GM21367 (cell line): ENCODE measurements around the gene PRDM5.

Experiments used
- ATAC-seq: cut with Tn5 transposase; IDR thresholded peaks from one replicate; pipeline ENCODE4 v1.9.1; 2021; ENCODE audit not compliant: unreplicated experiment

PRDM5 gene

DNA sequence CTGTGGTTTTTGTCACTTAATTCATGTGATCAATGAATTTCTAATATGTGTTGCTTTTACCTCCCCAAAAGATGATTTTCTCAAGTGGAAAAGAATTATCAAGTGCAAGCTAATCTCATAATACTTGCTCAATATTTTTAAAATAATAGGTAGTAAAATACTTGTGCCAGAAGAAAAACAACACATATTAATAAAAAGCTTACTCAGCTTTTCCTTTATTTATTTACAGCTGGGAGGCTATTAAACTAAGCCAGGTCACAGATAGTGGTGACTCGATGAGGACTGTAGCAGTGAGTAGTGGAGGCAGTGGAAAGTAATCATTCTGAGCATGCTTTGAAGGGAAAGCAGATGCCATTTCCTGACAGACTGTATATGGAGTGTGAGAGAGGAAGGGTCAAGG lies 96.1 kb downstream of the PRDM5 start:
- no peak for ATAC-seq

DNA sequence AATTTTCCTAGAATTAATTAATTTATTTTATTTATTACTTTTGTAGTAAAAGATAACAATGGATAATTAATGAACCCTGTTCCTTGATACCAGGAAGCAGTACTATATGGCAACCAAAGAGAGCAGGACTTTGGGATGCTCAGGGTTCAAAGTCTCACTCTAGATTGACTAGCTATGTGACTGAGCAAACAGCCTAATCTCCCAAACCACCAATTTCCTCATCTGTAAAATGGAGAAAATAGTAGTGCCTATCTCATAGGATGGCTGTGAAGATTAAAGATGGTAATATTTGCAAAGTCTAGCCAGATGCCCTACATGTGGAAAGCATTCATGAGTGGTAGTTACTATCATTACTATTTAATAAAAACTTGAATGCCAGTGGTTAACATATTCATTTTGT lies 97.6 kb downstream of the PRDM5 start:
- no peak for ATAC-seq

DNA sequence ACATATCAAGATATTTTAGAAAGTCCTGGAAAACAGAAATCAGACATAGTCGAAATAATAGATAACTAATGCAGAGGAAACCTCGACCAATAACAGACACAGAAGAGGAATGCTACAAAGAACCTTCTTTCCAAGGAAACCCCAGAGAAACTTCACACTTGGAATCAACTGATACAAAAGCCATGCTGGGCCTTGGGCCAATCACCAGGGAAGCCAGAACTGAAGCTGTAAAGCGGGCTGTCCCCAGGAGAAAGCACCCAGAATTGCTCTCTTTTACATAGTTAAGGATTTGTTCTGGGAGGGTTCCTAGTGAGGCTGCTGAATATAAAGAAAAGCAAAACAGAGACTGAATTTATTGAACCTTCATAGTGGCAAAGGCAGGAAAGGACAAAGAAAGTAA lies 100.5 kb downstream of the PRDM5 start:
- ATAC-seq, result no peak

DNA sequence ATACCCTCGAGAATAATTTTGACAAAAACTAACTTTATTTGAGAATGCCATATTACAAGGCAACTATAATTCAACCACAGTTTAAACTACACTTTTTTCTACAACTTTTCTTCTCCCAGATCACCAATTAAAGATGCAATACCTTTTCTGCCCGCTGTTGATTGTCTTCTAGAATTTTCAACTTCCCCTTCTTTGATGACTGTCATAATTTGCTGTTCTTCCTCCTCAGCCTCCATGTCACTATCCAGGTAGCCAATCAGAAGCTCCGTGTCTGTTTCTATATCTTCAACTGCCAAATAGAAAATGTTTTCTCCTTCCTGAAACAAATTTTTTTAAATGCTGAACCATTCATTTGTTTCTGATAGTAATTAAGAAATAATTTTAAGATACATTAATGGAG lies 101.5 kb downstream of the PRDM5 start:
- ATAC-seq, result no peak

DNA sequence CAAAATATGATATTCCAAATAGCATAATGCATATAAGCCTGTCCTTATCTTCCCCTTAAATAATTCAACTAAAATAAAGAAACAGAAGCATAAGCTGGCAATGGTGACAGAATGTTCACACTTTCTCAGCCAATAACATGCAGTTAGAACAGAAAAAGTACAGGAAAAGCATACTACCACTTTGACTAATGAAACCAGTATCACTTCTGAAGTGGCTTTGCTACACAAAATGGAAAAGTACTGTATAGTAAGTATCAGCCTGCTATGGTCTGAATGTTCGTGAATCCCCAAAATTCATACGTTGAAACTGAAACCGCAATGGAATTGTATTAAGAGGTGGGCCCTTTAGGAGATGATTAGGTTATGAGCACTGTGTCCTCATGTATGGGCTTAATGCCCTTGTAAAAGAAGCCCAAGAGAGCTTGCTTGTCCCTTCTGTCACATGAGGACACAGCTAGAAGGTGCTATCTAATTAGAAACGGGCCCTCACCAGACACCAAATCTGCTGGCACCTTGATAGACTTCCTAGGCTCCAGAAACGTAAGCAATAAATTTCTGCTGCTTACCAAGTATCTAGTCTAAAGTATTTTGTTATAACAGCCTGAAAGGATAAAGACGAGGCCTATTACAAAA lies 102.6 kb downstream of the PRDM5 start:
- ATAC-seq, result no peak

DNA sequence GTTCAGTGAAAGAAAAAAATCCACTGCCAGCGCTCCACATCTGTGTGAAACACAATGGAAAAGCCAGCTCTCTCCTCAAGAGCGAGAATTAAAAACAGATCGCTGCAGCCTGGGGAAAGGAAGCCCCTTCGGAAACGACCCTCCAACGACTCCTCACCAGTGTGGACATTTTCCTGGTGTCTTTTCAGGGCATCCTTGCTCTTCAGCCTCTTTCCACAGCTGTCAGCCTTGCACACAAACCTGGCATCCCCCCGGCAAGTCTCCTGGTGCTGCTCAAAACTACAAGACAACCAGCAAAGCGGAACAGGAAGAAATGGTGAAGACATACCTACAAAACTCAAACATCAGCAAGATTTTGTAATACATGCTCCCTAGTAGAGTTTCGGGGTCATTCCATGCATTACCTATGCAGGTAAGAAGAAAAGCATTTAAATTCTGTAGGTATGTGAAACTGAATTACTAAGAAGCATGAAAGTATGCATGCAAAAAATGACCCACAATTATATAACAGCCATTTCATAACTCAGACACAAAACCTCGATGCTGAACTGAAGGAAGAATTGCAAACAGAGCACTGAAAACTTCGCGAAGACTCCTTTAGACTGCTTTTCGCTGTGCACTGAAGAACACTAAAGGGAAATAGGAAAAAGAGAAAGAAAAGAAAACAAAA lies 106.1 kb downstream of the PRDM5 start:
- no peak for ATAC-seq

DNA sequence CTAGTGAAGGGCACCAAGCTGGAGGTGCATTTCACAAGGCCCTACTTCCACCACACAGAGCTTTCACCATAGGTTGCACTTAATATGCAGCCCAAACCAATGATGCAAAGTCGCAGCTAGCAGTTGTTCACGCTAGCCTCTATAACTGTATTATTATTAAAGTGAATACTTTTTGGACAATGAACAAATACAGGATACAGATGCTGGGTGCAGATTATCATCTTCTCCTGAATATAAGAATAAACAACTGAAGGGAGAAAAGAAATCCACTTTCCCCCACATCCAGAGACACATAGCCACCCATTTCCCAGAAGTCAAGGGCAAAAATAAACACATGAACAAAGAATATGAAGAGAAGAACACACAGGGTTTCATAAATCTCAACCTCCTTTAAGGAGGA lies 107.2 kb downstream of the PRDM5 start:
- no peak for ATAC-seq

DNA sequence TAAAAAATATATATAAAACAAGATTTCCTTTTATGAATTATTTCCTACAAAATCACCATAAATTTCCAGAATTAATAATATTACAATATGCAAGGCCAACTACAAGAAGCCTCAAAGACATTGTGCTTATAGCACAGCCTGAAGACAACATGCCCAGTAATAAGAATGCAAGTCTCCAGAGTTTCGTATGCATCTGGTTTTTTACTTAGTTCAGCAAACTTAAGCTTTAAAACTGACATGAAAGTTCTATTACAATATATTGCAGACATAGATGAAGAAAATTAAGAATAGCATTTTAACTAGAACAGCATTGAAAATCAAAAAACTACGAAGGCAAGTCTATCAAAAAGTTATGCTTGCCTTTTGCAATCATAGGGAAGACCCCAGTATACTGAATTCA lies 107.6 kb downstream of the PRDM5 start:
- no peak for ATAC-seq

DNA sequence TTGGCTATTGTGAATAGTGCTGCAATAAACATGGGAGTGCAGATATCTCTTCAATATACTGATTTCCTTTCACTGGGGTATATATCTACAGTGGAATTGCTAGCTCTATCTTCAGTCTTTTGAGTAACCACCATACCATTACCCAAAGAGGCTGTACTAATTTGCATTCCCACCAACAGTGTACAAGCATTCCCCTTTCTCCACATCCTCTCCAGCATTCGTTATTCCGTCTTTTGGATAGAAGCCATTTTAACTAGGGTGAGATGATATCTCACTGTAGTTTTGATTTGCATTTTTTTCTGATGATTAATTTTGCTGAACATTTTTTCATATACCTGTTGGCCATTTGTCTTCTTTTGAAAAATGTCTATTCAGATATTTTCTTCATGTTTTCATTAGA lies 110.3 kb downstream of the PRDM5 start:
- ATAC-seq, result no peak

DNA sequence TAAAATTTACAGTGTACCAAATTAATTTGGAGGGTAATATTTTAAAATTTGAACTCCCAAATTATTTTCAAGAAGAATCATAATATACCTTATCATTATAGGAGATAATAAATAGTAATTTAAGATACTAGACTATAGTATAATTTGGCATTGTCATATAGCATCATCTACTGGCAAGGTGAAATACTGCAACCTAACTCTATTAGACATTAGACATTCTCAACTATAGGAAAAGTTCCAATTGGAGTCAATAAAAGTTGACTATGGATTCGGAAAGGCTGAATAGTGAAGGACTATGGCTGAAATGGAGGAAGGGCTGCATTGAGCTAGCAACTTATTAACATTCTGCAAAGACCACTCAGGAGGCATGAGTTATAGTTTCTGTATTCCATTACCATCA lies 113.0 kb downstream of the PRDM5 start:
- ATAC-seq, result no peak

DNA sequence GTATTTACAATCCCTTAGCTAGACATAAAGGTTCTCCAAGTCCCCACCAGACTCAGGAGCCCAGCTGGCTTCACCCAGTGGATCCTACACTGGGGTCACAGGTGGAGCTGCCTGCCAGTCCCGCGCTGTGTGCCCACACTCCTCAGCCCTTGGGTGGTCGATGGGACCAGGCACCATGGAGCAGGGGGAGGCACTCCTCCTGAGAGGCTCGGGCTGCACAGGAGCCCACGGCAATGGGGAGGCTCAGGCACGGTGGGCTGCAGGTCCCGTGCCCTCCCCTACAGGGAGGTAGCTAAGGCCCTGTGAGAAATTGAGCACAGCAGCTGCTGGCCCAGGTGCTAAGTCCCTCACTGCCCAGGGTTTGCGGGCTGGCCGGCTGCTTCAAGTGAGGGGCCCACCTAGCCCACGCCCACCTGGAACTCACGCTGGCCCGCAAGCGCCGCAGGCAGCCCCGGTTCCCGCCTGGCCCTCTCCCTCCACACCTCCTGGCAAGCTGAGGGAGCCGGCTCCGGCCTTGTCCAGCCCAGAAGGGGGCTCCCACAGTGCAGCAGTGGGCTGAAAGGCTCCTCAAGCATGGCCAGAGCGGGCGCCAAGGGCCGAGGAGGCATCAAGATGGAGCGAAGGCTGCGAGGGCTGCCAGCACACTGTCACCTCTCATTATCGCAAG lies 113.9 kb downstream of the PRDM5 start:
- no peak for ATAC-seq

DNA sequence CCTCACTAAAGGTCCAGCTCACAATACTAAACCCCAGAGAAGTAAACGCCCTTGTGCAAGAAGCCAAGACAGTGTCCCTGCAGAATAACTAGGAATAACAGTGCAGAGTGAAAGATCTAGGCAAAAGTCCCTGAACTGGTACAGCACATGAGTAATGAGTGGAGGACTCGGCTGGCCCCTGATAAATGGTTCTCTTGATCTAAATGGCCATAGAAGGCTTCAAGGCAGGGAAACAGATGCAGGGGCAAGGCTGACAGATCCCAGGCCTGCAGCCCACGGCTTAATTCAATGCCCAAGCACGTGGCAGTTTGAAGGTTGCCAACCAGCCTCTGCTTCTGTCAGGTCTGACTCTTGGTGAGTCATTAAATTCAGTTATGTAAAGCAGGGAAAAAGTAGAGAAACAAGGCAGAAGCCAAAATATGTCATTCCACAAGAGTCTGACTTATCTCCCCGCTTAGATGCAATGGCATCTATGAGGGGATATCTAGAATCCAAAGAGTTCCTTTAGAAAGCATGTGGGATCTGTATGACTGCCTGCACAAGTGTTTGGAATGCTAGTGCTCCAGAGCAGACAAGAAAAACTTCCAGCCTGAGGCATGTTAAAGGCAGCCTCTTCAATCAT lies 121.3 kb downstream of the PRDM5 start:
- ATAC-seq, result no peak

DNA sequence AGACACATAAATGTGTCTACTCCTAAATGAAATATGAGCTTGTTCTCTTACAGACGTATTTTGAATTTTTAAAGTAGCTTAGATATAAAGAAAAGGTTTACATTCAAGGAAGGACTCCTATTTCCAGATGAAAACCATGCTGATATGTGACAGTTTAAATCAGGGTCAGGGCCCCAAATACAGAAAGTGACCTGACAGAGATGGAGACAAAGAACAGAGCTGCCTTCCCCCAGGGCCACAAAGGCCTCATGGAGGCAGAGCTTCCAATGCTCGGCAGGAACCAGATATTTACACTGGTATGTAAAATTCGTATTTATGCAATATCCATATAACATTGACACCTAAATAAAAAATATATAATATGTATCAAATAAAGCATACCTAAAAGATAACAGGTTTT lies 124.0 kb downstream of the PRDM5 start:
- no peak for ATAC-seq

DNA sequence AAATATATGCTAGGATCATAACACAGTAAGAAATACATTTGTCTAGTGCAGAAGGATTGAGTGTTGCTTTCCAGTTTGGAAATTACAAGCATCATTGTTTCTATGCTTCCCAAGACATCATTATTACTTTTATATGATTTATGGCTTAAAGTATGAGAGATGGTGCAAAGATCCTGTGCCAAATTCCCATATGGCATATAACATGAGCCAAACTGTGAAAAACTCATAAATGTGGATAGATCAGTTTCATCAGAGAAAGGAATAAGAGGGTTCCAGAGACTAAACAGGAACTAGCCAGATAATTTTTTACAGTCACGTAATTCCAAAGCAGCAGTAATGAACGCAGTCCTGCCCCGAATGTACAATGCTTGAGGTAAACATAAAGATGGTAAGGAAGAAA lies 126.3 kb downstream of the PRDM5 start:
- no peak for ATAC-seq

DNA sequence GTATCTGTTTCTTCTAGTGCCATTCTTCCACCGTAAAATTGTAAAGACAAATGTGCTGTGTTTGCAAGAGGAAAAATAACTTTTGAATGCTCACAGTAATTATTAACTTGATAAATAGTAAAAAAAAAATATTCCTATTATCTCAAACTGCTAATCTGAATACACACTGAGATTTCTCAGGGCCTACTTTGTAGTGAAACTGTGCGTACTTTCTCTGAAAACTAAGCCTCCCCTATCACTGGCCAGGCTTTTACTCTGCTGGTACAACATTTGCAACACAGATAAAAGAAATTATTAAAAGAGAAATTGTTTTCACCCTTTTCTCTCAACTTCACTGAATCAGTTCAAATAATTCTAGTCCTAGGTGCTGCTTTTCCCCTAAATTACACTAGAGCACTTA lies 137.3 kb downstream of the PRDM5 start:
- no peak for ATAC-seq

DNA sequence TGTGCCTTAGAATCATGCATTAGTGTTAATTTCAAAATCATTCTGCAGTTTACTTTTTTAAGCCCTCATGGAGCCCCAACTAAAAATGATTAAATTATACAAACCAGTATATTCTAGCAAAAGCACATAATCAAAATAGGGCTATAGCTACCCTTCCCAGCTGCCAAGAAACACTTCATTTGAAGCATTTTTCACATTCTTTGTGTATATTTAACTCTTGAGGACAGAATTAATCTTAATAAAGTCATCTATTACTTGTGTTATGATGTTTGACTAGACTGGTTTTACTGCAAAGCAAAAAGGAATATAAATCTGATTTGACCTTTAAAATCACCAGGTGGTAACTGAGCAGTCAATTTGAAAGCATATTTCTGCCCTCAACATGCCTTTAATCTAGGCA lies 145.1 kb downstream of the PRDM5 start:
- ATAC-seq, result no peak

DNA sequence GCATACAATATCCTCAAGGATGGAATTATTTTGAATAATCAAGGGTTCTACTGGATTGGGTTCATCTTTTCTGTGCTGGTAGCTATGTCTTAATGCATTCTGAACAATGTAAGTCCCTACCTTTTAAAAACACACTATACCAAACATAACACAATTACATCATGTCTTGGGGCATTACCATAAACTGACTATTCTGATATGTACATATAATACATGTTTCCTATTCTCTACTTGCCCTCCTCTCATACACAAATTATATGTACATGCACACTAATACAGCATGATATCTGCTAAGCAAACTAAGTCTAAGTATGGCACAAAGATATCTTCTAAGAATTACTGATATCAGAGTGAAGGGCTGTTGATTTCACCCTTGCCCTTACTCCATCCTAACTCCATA lies 147.1 kb downstream of the PRDM5 start:
- ATAC-seq, result no peak

DNA sequence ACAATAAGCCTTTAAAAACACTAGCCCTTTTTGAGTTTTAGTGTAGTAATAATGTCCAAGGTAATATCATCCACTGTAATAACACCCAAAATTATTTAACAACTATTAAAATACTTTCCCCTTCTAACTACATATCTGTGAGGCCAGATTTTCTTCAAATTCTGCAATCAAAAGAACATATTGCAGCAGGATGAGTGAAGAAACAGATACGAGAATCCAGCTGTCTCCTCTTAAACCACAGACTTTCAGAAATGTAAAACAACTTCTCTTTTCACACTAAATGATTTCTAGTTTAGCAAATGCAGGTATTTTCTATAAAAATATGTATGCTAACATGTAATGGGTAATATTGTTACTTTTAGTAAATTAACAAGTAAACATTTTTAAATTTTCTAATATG lies 148.9 kb downstream of the PRDM5 start:
- no peak for ATAC-seq

DNA sequence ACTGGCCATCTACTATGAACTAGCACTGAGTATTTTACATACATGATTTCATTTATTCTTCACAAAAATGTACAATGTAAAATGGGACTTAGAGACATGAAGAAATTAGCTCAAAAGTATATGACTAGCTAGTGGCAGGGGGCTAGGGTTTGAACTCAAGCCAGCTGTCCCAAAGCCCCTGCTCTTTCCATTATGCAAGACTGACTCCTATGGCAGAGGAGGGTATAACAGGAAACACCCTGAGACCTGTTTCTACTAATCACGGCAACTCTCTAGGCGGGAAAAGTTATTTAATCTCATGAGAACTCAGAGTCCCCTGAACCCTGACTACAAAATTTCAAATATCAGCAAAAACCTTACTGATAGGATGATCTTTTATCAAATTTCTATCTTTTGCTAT lies 150.6 kb downstream of the PRDM5 start:
- ATAC-seq, result no peak

DNA sequence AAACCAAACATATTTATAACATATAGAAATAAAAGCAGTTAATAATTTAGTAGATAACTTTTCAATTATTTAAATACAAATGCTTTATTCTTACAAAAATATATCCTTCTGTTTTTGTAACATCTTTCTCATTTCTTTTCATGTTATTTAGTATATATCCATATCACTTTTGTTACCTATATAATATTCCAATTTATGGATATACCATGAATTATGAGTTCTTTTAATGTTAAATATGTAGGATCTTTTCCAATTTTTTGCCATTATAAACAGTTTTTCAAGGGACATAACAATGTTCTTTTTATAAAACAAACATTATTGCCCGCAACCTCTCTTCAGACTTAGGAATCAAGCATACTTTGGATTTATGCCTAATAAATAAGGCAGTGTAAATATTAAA lies 151.6 kb downstream of the PRDM5 start:
- no peak for ATAC-seq

DNA sequence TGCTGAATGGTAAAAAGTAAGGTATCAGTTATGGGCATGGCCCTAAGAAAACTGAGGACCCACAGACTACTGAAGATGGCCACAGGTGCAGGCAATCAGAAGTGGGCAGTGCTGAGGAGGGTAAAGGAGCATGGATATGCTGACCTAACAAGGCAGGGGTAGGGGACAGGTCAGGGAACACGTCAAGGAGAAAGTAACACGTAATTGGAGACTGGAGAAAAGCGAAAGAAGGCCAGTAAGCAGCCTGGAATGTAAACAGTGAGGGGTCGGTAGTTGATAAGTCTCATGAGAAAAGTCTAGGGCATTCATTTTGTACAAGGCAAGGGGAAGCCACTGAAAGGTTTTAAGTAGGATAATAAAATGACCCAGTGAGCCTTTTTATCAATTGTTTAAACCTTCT lies 153.3 kb downstream of the PRDM5 start:
- ATAC-seq, result no peak

DNA sequence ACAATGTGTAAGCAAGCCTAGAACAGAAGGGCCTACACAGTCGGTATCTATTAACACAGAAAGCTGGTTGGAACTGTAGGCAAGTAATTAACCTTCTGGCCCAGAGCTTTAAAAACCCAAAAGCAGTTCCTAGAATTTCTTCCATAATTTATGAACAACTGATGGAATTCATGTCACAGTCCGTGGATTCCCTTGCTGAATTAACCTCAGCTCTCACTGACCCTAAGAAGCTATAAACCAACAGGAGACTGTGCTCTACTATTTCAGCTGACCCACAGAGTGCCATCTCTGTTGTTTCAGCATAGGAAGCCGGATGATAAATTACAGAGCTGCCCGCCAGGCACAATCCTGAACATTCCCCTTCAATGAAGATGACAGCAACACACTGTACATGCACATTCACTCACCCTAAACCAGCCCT lies 157.3 kb downstream of the PRDM5 start:
- no peak for ATAC-seq
